ENCODE measurements around the gene ZNF385A. TPM values are rescaled to one million over a fixed set of nuclear protein-coding genes. Genes with fewer than 3 reads are reported as not detected.

The ZNF385A gene
- polyA plus RNA-seq, 1 experiment = 0.96 TPM

GRCh38 chr12:54337854-54338650, 46.5 kb downstream of the ZNF385A start:
- no peak for TF ChIP-seq CTCF (IDR thresholded peaks at IDR 0.05; ENCODE audit: insufficient read depth, low read depth, low read length)
- Histone ChIP-seq H3K4me3 (ENCODE audit: low read depth, low read length) (no peak overlapping the region), H3K27me3 (ENCODE audit: control insufficient read depth, insufficient read depth, low read length) (no peaks in the 10 kb centered on the region), H3K36me3 (ENCODE audit: control insufficient read depth, insufficient read depth, low read length) (peaks cover 14% of the 10 kb centered on the region)
- no peak for DNase-seq (ENCODE audit: low read depth)
- CTCF ChIA-PET = interaction anchor here (0.8 to 12.1 kb wide), 14 partner anchors 9 to 137 kb away, joined by 3 to 114 read pairs (median 5); partner anchors contain the start of genes COPZ1 and NFE2
- POLR2A ChIA-PET = no interaction called here

- no peak overlapping the region for H3K4me3 ChIP-seq (ENCODE audit: low read depth, low read length)
- CTCF ChIA-PET = interaction anchor here (0.6 to 12.1 kb wide), 19 partner anchors 8 to 362 kb away, joined by 3 to 114 read pairs (median 4); partner anchors contain the start of genes COPZ1 and NFE2
- peak; percentile 31; the same call in 1 of the 2 replicates for TF ChIP-seq CTCF (IDR thresholded peaks at IDR 0.05; ENCODE audit: insufficient read depth, low read depth, low read length)
- POLR2A ChIA-PET = no interaction called here
- H3K36me3 ChIP-seq (ENCODE audit: control insufficient read depth, insufficient read depth, low read length) = peaks cover 10% of the 10 kb centered on the region
- H3K27me3 ChIP-seq (ENCODE audit: control insufficient read depth, insufficient read depth, low read length) = no peaks in the 10 kb centered on the region
- no peak for DNase-seq (ENCODE audit: low read depth)
Observed at GRCh38 chr12:54337280-54337842, 47.2 kb downstream of the ZNF385A start.

- CTCF ChIA-PET = interaction anchor here (0.7 to 12.1 kb wide), 12 partner anchors 9 to 111 kb away, joined by 3 to 114 read pairs (median 4); partner anchors contain the start of gene COPZ1
Observed at GRCh38 chr12:54333420-54334034, 51.0 kb downstream of the ZNF385A start.

GRCh38 chr12:54331461-54331860, 53.1 kb downstream of the ZNF385A start:
- no peak for DNase-seq (ENCODE audit: low read depth)
- H3K27me3 ChIP-seq (ENCODE audit: control insufficient read depth, insufficient read depth, low read length) = no peaks in the 10 kb centered on the region
- no peaks in the 10 kb centered on the region; the same call in 1 of the 2 replicates for H3K36me3 ChIP-seq (ENCODE audit: control insufficient read depth, insufficient read depth, low read length)
- CTCF ChIA-PET = interaction anchor here (1.4 to 12.1 kb wide), 2 partner anchors 28 to 31 kb away, joined by 4 to 114 read pairs; partner anchors contain the start of gene NFE2
- no peak overlapping the region for H3K4me3 ChIP-seq (ENCODE audit: low read depth, low read length)
- POLR2A ChIA-PET = no interaction called here
- TF ChIP-seq CTCF (IDR thresholded peaks at IDR 0.05; ENCODE audit: insufficient read depth, low read depth, low read length) = no peak

More at GRCh38 chr12:54333420-54334034, 51.0 kb downstream of the ZNF385A start:
- H3K4me3 ChIP-seq (ENCODE audit: low read depth, low read length) = no peak overlapping the region
- no peaks in the 10 kb centered on the region; the same call in 1 of the 2 replicates for H3K36me3 ChIP-seq (ENCODE audit: control insufficient read depth, insufficient read depth, low read length)
- TF ChIP-seq CTCF (IDR thresholded peaks at IDR 0.05; ENCODE audit: insufficient read depth, low read depth, low read length) = no peak
- POLR2A ChIA-PET = no interaction called here
- DNase-seq (ENCODE audit: low read depth) = no peak
- no peaks in the 10 kb centered on the region for H3K27me3 ChIP-seq (ENCODE audit: control insufficient read depth, insufficient read depth, low read length)
